ENCODE measurements around the gene BIRC2. TPM values are rescaled to one million over a fixed set of nuclear protein-coding genes. Genes with fewer than 3 reads are reported as not detected.

The BIRC2 gene
- polyA plus RNA-seq, 1 donor (not counting 4 experiments of a cell fraction or from before 2014, with no cell fraction given): 53.8 TPM

GRCh38 chr11:102331341-102331740 is 15.7 kb upstream of the BIRC2 start:
- DNase-seq (ENCODE audit: low read depth, low spot score) (no peak), FAIRE-seq (no peak)
- H3K27ac ChIP-seq (ENCODE audit: control insufficient read depth, insufficient read depth, low read length): no peak overlapping the region
- H3K4me3 ChIP-seq (ENCODE audit: control insufficient read depth in 2 of 3, extremely low read depth in 1 of 3, insufficient read depth in 2 of 3, low read depth in 1 of 3, low read length in 3 of 3): no peak overlapping the region
- no peak overlapping the region for H3K9ac ChIP-seq (ENCODE audit: control insufficient read depth, extremely low read depth, insufficient read depth, low read length)
- TF ChIP-seq CTCF (optimal IDR thresholded peaks at IDR 0.05 in 1 of 3, IDR thresholded peaks at IDR 0.05 in 1 of 3, conservative IDR thresholded peaks at IDR 0.05 in 1 of 3; ENCODE audit: extremely low read depth in 1 of 3, insufficient read depth in 2 of 3, low read length in 3 of 3) (no peak), EZH2 (IDR thresholded peaks at IDR 0.05; ENCODE audit: low read length) (no peak)
- no peaks in the 10 kb centered on the region for H3K9me3 ChIP-seq (ENCODE audit: control insufficient read depth, low read depth, low read length)
- H4K20me1 ChIP-seq (ENCODE audit: control insufficient read depth, extremely low read depth, insufficient read depth, low read length): no peaks in the 10 kb centered on the region
- no peaks in the 10 kb centered on the region for H3K27me3 ChIP-seq (ENCODE audit: control insufficient read depth, extremely low read depth, insufficient read depth, low read length)
- H3K9me1 ChIP-seq (ENCODE audit: control insufficient read depth, extremely low read depth, insufficient read depth, low read length): no peaks in the 10 kb centered on the region
- dilution Hi-C loops (cut with MboI; ENCODE audit: extremely low pct_ligation_motif_present, low sequenced_read_pairs): no loop called here
- H3K79me2 ChIP-seq (ENCODE audit: control insufficient read depth, insufficient read depth, low read length): no peaks in the 10 kb centered on the region
- H3K4me2 ChIP-seq (ENCODE audit: control insufficient read depth, extremely low read depth, insufficient read depth, low read depth, low read length): no peak overlapping the region
- no peak overlapping the region for H2AFZ ChIP-seq (ENCODE audit: control insufficient read depth, low read length)
- H3K36me3 ChIP-seq (ENCODE audit: control insufficient read depth in 2 of 2, extremely low read depth in 1 of 2, insufficient read depth in 2 of 2, low read length in 2 of 2): peaks cover 0 to 2% of the 10 kb centered on the region in 2 experiments
- H3K4me1 ChIP-seq (ENCODE audit: control insufficient read depth, extremely low read depth, insufficient read depth, low read length): peaks cover 19% of the 10 kb centered on the region

- H3K27ac ChIP-seq (ENCODE audit: control insufficient read depth, insufficient read depth, low read length): no peak overlapping the region
These were observed 14.4 kb upstream of the BIRC2 start for GRCh38 chr11:102332611-102332994.

More at GRCh38 chr11:102332611-102332994, 14.4 kb upstream of the BIRC2 start:
- Histone ChIP-seq H3K9ac (ENCODE audit: control insufficient read depth, extremely low read depth, insufficient read depth, low read length) (no peak overlapping the region), H4K20me1 (ENCODE audit: control insufficient read depth, extremely low read depth, insufficient read depth, low read length) (no peaks in the 10 kb centered on the region), H3K9me3 (ENCODE audit: control insufficient read depth, low read depth, low read length) (no peaks in the 10 kb centered on the region), H3K4me2 (ENCODE audit: control insufficient read depth, extremely low read depth, insufficient read depth, low read depth, low read length) (peak overlapping the region; percentile 41), H3K79me2 (ENCODE audit: control insufficient read depth, insufficient read depth, low read length) (no peaks in the 10 kb centered on the region), H3K4me1 (ENCODE audit: control insufficient read depth, extremely low read depth, insufficient read depth, low read length) (peaks cover 19% of the 10 kb centered on the region), H3K4me3 (ENCODE audit: control insufficient read depth in 2 of 3, extremely low read depth in 1 of 3, insufficient read depth in 2 of 3, low read depth in 1 of 3, low read length in 3 of 3) (no peak overlapping the region), H3K27me3 (ENCODE audit: control insufficient read depth, extremely low read depth, insufficient read depth, low read length) (no peaks in the 10 kb centered on the region), H2AFZ (ENCODE audit: control insufficient read depth, low read length) (no peak overlapping the region), H3K36me3 (ENCODE audit: control insufficient read depth in 2 of 2, extremely low read depth in 1 of 2, insufficient read depth in 2 of 2, low read length in 2 of 2) (peaks cover 0 to 2% of the 10 kb centered on the region in 2 experiments), H3K9me1 (ENCODE audit: control insufficient read depth, extremely low read depth, insufficient read depth, low read length) (no peaks in the 10 kb centered on the region)
- dilution Hi-C loops (cut with MboI; ENCODE audit: extremely low pct_ligation_motif_present, low sequenced_read_pairs): no loop called here
- DNase-seq (ENCODE audit: low read depth, low spot score): no peak
- FAIRE-seq: peak; percentile 32
- TF ChIP-seq EZH2 (IDR thresholded peaks at IDR 0.05; ENCODE audit: low read length): no peak
- TF ChIP-seq CTCF (optimal IDR thresholded peaks at IDR 0.05 in 1 of 3, IDR thresholded peaks at IDR 0.05 in 1 of 3, conservative IDR thresholded peaks at IDR 0.05 in 1 of 3; ENCODE audit: extremely low read depth in 1 of 3, insufficient read depth in 2 of 3, low read length in 3 of 3): no peak
